Stimulated activated CD8-positive, alpha-beta memory T cell treated with anti-CD3 and anti-CD28 coated beads, Interleukin-2, amount 100 ng/mL, for 1 hour (primary cell): ENCODE data around the gene SCD5.

Experiments used
- DNase-seq, 2 donors: peaks; one replicate each; pipeline ENCODE4 v3.0.0-alpha.2; 2020; ENCODE audit warnings: low read depth in 2 of 2

The SCD5 gene

DNA sequence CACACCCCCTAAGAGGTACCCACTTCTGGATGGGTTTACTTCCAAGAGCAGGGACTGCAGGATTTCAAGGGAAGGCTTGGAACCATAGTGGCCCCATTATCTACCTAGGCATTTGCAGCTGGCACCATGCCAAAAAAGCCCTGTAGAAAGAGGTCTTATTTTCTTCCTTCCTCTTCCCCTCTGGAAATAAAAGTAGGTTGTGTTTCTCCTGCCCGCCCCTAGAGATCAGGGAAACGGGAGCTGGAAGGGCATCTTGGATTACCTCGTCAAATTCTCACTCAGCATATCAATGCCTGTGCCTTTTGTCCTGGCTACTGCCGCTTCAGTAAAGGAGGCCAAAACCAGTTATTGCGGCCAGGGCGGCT lies 1.6 kb downstream of the SCD5 start:
- DNase-seq: no peak

DNA sequence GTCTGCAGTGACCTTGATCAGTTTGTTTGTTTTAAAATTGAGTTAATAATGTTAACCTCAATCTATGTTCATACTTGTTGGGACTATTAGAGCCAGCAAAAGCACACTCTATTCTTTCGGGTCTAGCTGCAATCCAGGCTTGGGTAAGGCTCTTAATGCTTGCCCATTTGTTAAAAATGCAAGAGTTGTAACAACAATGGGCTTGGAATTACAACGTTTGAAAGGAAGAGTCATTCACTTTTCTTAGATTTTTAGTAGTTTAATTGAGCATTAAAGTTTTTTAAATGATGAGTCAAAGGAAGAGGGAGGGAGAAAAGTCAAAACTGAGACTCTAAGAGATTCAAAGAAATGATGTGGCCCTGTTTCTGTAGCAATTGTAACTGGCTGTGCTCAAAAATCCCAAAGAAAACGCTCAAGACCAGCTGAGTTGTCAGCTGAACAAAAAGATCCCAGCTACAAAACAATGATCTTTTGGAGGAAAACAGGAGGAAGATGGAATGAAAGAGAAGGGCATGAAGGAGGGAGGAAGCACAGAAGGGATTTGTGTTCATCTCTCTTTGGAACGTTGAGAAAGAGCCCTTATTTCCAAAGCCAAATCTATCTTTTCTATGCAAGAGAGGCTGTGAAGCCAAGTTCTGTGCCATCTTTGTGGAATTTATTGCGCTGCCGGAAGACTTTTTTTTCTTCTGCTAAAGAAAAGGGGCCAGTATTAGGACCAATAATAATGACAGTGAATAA lies 5.5 kb downstream of the SCD5 start:
- no peak for DNase-seq

DNA sequence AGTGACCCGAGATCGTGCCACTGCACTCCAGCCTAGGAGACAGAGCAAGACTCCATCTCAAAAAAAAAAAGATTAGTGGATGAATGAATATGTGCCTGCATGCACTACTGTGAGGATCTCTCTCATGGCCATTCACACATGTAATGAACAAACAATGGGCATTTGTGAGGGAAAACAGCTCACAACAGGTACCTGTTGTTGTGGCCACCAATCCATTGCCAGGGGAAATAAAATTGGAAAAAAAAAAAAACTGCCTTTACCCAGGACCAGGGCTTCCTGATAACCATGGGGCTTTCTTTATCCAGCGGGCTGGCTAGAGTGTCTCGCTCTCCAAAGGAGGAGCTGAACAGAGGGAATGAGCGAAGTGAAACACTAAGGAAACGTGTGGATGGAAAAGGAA lies 7.4 kb downstream of the SCD5 start:
- no peak for DNase-seq

DNA sequence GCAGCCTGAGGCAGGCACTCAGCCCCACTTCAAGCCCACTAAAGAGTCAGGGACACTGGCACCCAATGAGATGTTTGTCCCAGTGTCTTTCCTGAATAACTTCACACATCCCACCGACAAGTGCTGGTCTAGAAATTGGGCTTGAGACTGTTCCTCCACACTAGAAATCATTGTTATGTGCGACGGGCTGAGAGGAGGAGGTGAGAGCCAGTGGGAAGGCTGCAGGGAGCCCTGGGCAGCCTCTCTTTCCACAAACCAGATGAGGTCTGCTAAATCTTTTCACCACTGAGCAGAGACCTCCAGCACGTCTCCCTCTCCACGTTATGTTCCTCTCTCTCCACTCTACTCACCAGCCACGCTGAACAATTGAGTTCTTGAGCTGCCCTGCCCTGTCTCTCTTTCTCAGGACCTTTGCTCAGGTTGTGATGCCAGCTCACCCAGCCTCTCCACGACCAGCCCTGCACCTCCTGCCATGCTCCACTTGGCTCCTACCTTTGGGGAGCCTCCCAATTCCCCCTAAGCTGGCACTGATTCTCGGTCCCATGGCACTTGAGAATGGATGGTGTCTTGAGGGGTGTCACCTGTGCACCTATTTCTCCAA lies 8.4 kb downstream of the SCD5 start:
- DNase-seq: no peak

DNA sequence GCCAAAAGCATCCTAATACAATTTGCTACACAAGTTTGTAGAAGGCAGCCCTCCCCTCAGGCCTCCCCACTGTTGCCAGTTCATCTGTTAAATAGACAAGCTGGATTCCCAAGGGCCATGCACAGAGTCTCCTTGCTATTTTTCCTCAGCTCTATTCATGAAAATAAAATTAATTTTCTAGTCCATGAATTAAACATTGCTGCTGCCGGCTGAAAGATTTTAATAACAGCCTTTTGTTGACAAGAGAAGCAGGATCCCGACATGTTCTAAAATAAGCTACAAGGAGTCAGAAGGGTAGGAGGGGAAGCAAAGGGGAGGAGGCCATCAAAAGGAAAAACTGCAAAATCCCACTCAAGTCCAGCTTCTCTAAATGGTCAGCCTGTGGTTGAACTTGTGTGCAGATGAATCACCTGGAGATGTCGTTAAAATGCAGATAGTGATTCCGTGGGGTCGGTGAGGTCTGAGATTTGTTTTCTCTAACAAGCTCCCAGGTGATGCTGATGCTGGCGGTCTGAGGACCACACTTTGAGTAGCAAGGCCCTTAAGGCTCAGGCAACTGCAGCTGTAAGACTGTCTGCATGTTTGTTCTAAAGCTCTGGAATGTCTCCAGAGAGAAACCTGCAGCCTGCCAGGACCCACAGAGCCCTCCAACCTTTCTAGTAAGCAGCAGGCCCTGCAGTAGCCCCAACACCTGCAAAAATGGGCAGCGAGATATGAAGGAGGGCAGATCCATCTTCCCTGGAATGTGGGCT lies 9.4 kb downstream of the SCD5 start:
- DNase-seq: no peak

DNA sequence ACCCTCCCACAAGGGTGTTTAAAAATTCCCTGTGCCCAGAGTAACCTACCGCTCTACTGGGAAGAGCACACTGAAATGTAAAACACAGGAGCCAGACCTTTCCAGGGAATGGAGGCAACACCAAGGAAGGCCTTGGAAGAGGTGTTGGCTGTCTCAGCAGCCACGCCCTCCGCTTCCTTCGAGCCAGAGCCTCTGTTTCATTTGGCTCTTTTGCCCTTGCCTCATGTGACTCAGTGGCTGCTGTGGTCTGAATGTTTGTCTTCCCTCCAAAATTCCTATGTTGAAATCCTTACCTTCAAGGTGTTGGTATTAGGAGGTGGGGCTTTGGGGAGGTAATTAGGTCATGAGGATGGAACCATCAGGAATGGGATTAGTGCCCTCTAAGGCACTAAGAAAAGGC lies 11.3 kb downstream of the SCD5 start:
- DNase-seq: no peak

DNA sequence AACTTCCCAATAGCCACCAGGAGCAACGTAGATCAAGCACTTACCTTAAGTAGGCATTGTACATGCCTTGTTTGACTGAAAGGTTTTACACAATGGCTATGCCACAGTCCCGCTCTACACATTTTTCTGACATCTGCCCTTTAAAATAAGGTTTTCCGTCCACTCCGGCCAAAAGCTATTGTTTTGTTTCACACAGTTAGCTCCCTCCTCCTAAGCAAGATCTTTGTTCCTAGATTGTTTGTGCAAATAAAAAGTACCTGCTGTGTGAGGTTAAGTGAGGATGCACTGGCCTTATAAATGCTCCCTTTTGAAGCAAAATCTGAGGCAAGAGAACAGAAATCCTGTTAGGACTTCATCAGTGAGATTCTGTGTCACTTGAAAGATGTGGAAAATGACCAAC lies 11.8 kb downstream of the SCD5 start:
- no peak for DNase-seq

DNA sequence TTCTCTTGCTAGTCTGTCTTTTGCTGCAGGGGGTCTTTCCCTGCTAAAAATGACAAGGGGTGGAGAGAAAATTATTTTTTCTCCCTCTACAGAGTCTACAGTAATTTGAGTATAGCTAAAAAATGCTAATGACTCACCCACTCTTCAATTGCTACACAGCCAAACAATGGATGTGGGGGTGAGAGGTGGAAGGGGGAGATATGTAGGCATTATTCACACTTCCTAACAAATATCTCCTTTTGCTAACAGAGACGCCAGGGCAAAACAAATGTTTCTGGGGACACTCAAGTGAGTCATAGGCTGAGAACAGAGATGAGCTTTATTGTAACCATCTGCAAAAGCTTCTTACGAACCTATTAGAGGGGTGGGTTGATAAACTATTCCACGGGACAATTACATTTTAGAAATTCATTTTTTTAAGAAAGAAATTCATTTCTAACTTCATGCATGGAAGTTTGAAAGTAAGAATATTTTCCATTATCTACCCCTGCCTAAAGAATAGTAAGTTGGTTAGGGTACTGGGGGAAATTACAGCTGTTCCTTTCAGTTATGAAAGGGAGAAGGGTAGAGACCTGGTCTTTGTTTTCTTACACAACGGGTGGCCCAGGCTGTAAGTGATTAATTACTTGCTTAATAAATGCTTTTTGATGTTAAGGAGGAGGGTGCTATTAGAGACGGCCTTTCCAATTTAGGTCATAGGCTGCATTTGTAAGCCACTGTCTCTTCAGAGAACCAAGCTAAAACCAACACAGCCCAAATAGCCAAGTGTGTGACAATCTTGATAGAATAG lies 12.8 kb downstream of the SCD5 start:
- no peak for DNase-seq

DNA sequence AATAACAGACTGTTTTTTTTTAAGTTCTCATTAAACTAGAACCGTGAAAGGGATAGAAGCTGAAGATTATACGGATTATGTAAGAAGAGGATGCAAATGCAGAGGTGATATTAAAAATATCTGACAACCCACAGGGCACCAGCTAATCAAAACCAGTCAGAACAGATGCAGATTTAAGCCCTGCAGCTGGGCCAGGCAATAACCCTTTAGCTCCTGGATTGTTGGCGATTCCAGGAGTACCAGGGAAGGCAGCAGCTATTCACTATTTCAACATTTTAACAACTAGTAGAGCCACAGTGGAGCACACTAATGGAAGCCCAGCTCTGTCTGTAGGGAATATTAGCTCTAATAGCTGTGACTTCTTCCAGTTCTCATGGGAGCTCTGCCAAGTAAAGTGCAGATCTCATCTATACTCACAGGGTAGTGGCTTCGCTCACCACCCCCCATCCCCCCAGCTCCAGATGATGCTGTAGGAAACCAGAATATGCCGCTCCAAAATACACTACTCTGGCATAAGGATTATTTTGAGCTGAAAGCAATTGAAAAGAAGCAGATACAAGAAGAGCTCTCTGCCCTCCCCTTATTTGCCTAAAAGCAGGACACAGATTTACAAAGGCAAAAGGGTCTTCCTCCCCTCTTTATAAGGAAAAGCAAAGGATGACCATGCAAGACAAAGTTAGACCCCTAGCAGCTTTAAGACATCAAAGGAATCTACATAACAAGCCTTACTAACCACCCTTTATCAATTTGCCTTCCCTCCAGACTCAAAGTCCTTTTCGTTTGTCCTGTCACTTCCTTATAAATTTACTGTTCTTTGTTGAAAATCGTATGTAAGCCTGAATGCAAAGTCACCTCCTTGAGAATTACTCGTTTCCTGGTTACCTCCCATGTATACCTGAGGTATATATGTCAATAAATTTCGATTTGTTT lies 13.7 kb downstream of the SCD5 start:
- DNase-seq: no peak

DNA sequence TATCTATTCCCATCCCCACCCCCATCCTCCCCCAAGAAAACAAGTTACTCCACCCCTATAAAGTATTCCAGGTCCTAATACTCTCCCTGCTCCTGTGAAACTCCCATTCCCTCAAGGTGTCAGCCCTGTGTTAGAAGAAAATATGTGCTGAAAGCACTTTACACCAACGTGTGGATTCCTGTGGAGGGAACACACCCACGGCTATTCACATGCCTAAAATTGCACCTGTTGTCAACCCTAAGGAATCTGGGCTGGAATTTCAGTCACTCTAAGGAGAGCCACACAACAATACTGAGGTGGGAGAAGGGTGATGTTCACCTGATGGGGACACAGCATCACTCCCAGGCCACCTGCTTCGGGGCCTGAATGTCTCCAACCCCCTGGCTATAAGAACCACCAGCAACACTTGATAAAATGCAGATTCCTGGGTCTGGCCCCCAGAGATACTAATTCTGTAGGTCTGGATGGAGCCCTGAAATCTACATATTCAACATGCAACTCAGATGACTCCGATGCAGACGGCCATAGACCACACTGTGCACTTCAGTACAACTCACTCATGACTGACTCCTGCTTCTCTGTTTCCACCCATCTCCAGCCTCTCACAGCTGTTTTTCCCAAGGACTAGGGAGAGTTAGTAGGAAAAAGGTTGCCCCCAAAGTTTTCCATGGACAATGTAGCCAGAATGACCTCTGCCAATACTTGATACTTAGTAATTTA lies 15.8 kb downstream of the SCD5 start:
- DNase-seq: no peak

DNA sequence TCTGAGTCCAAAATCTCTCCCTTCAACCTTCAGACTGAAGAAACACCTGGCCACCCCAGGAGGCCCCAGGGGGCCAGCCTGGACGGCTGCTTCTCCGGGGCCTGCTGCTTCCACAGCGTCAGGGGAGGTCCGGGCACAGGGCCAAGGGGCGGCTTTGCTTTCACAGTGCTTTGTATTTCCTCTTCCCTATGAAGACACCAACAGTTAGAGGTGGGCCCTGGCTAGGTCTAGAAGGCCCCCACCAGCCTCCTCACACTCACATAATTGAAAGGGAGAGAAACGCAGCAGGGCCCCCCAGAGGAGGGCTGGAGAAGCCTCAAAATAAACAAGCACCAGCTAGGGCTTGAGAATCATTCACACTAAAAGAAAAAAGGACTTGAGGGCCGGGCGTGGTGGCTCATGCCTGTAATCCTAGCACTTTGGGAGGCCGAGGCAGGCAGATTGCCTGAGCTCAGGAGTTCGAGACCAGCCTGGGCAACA lies 17.8 kb downstream of the SCD5 start:
- DNase-seq: no peak

DNA sequence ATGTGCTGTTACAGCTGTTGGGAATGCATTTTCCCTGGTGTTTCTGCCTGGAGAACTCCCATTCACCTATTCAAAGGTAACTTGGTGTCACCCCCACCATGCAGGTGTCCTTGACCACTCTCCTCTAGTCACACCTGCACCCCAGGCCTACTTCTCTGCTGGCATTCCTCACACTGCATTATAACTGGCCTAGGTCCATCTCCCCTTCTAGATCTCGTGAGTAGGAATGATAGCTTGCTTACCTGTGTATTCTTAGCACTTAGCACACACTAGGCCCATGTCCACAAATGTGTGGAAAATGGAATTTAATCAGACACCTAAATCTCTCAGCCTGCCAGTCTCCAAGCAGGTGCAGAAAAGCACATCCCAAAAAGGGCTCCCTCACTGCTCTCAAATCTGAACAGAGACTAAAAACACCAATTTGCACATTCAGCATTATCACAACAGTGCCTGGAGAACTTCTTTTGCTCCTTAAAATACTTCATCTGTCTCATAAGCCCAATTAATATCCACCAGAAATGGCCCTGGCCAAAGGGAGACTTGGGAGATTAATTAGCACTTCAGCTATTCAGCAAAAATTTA lies 18.3 kb downstream of the SCD5 start:
- no peak for DNase-seq

DNA sequence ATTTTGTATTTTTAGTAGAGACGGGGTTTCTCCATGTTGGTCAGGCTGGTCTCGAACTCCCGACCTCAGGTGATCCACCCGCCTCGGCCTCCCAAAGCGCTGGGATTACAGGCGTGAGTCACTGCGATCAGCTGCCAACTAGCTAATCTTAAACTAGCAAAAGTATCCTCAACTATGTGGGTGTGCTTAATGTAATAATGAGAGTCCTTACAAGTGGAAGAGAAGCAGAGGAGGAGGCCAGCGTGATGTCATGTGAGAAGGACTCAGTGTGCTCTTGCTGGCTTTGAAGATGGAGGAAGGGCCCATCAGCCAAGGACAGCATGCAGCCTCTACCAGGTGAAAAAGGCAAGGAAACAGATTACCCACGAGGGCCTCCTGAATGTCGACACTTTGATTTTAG lies 19.6 kb downstream of the SCD5 start:
- DNase-seq: no peak

DNA sequence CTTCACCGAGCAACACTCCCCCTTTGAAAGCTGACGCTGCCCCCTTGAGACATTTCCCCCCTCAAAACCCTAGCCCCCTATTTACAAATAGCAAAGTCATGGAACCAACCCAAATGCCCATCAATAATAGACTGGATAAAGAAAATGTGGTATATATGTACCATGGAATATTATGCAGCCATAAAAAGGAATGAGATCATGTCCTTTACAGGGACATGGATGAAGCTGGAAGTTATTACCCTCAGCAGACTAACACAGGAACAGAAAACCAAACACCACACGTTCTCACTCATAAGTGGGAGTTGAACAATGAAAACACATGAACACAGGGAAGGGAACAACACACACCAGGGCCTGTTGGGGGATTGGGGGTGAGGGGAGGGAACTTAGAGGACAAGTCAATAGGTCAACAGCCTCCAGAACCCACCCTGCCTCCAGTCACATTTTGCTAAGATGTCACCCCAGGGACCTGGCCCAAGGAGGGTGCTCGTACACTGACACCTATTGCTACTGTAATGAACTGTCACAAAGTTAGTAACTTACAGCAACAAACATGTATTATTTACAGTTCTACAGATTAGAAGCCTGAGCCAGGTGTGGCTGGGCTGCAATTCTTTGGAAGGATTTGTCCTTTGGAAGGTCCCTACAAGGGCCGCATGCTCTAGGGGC lies 20.6 kb downstream of the SCD5 start:
- no peak for DNase-seq

DNA sequence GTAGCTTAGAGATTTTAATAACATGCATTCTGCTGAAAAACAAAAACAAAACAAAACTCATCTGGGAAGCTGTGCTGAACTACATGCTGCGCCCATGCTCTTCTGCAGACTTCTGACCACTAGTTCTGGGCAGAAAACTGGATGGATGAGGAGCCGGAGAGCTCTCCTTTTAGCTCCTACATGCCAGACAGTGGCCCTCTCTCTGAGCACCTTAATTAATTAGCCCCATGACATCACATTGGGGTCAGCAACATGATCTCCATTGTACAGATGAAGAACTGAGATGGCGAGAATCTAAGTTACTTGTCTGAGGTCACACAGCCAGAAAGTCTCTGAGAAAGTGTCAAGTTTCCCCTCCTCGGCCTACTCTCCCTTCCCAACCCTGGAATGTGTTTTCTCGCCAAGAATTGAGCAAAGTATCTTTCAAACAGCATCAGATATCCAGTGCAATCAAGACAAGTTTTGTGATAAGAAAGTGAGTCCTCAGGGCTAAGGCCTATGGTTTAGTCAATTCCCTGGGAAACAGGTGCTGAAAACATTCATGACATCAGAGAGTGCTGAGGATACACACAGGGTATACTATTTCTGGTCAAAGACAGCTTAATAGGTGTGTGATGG lies 21.6 kb downstream of the SCD5 start:
- no peak for DNase-seq

DNA sequence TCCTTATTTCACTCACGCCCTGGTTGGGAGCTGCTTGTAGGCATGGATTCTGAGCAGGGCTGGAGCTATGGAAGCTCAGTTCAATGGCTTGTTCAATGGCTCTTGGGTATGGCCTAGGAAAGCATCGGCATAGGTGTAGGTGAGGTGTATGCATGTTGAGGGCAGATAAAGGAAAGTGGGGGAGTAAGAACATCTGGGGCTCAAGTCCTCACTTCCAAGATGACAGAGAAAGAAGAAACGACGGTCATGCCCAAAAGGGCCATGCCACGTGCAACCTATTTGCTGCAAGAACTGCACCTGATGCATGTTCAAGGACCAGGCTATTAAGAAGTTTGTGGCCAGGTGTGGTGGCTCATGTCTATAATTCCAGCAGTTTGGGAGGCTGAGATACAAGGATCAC lies 23.4 kb downstream of the SCD5 start:
- no peak for DNase-seq

DNA sequence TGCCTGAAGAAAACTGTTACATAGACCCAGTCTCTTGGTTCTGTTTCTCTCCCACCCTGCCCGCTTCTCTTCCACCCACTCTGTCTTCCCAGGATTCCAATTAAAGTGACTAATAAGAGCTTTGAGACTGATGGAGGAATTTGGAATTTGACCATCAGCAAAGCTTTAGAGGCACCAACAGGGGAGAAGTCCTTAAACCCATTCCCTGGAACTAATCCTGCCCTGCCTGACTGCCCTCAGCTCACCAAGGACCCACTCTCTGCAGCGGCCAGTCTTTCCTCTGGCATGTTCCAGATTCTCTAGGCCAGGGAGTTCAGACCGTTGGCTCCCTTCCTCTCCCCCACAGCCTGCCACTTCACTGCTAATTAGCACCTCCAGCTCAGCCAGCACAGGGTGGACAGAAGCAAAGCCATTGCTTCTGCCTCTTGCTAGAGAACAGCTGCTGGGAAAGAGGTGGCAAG lies 23.9 kb downstream of the SCD5 start:
- no peak for DNase-seq

DNA sequence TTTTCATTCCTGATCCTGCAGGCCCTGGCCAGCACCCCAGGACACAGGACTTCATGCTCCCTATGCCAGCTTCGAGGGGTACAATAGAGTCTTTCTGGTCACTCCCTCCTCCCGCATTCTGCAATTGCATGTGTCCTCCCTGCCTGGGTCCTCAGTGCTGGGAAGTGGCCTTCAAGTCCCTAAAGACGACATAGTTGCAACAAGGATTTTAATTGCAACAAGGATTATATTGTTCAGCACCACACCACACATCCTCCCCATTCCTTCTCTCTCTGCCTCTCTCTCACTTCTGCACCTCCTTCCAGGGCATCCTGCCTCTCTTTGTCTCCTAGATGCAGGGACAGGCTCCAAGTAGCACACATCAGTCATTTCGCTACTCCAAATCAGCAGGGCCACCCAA lies 25.5 kb downstream of the SCD5 start:
- no peak for DNase-seq

DNA sequence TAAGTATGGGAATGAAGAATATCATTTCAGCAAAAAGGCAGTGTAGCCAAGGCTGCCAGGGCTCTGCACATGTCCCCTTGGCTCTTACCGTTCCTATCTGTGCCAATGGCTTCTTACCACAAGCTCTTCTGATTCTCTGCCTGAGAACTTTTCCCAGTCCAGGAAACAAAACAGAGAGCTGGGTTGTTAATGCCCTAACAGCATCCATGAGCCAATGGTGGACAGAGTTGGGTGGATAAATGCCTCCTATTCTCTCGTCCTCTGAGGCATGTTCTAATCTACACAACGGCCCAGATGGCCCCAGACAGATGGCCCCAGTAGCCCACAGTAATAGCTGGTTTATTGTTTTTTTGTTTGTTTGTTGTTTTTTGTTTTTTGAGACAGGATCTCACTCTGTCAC lies 28.0 kb downstream of the SCD5 start:
- DNase-seq: no peak
